Spleen (tissue), 11 donors: ENCODE measurements around the gene SELENOT. TPM values are rescaled to one million over a fixed set of nuclear protein-coding genes. Genes with fewer than 3 reads are reported as not detected.
"Not testable (repeated sequence)": the region's sequence is repeated elsewhere in the genome, so short reads cannot be mapped to it uniquely, and the experiment has no call there.

ENCODE experiments used
- DNase-seq: peaks from one replicate; pipeline ENCODE4 v3.0.0-alpha.2; 2020
- H3K27ac ChIP-seq, 8 donors: fragments of 200-600 bp; sonication (generic) in 7 of 8; 1 replicate in 4 of 8; 2 replicates in 4 of 8; pipeline versions ENCODE4 v1.5.0 to v1.8.0; 2016 to 2021; ENCODE audit warnings: inconsistent platforms in 4 of 8, mild to moderate bottlenecking in 4 of 8, moderate library complexity in 1 of 8
- H3K27me3 ChIP-seq, 7 donors: fragments of 200-600 bp; sonication (generic) in 6 of 7; replicated peaks in 1 of 7; 1 replicate in 4 of 7; 2 replicates in 3 of 7; pipeline versions ENCODE4 v1.5.0 to v1.8.0; 2016 to 2021; ENCODE audit warnings: inconsistent platforms in 3 of 7, mild to moderate bottlenecking in 1 of 7
- H3K36me3 ChIP-seq, 6 donors: fragments of 200-600 bp; sonication (generic) in 5 of 6; 1 replicate in 4 of 6; 2 replicates in 2 of 6; pipeline versions ENCODE4 v1.5.0 to v1.8.0; 2016 to 2021; ENCODE audit warnings: inconsistent platforms in 2 of 6
- H3K4me1 ChIP-seq, 6 donors: fragments of 200-600 bp; sonication (generic) in 5 of 6; 1 replicate in 3 of 6; 2 replicates in 3 of 6; pipeline versions ENCODE4 v1.5.0 to v1.8.0; 2016 to 2021; ENCODE audit warnings: inconsistent platforms in 3 of 6
- H3K4me3 ChIP-seq, 8 donors: fragments of 200-600 bp; sonication (generic) in 7 of 8; 1 replicate in 4 of 8; 2 replicates in 4 of 8; pipeline versions ENCODE4 v1.5.0 to v1.8.0; 2016 to 2021; ENCODE audit warnings: inconsistent platforms in 4 of 8, mild to moderate bottlenecking in 4 of 8, moderate library complexity in 2 of 8
- H3K9me3 ChIP-seq, 8 donors: fragments of 200-600 bp; sonication (generic) in 7 of 8; 1 replicate in 4 of 8; 2 replicates in 4 of 8; pipeline versions ENCODE4 v1.5.0 to v1.8.0; 2016 to 2021; ENCODE audit warnings: inconsistent platforms in 4 of 8
- CTCF ChIP-seq, 11 experiments: fragments of 200-600 bp in 7 of 11; fragments of 450-650 bp in 4 of 11; sonication (generic) in 4 of 11; IDR thresholded peaks in 8 of 11; conservative IDR thresholded peaks in 3 of 11; 1 replicate in 7 of 11; 2 replicates in 4 of 11; pipeline versions ENCODE4 v1.4.0 to v1.8.0; 2016 to 2021; ENCODE audit warnings: antibody characterized with exemption in 11 of 11, inconsistent platforms in 4 of 11, mild to moderate bottlenecking in 1 of 11
- POLR2A ChIP-seq, 3 donors: fragments of 450-650 bp; IDR thresholded peaks; one replicate each; pipeline ENCODE4 v1.5.1; 2017; ENCODE audit warnings: antibody characterized with exemption in 3 of 3, mild to moderate bottlenecking in 1 of 3
- POLR2AphosphoS5 ChIP-seq, 3 donors: sonication (generic); formaldehyde crosslinking; IDR thresholded peaks; one replicate each; pipeline ENCODE4 v1.5.1; 2017; ENCODE audit warnings: antibody characterized with exemption in 3 of 3
- WGBS, 5 donors: extraction: QIAGEN DNeasy Blood & Tissue Kit in 3 of 5; methylation state at CpG; one replicate each; pipeline versions ENCODE4 v1.1.5 to v1.1.7; 2013 to 2018; 5-methylcytosine and 5-hydroxymethylcytosine counted together
- intact Hi-C: fragments of 100-400 bp; cut with DNase I; formaldehyde crosslinking; loops from one replicate; pipeline ENCODE4 v1.15.0; 2023; ENCODE audit warnings: low total_unique reads
- polyA plus RNA-seq, 3 donors: library from polyadenylated mRNA; stranded (reverse); fragments of 200-250 nt; gene quantifications; one replicate each; pipeline ENCODE4 v1.2.1, GENCODE V29; 2013
- total RNA-seq, 7 donors: library from RNA; depleted of rRNA in 3 of 7; stranded (reverse); fragments of >200 nt in 3 of 7; fragmentation: NEBNext Ultra II Directional in 4 of 7; extraction: Animal tissue kit (Norgen Biotek cat#: 25700) in 4 of 7; gene quantifications; one replicate each; pipeline versions ENCODE4 v1.1.0 to v1.2.1, GENCODE V29; 2016 to 2021
- donor health status: healthy with polysubstance abuse.
- donor health status: DM: no; HTN: no; CAD: no; lungs with moderate emphysema.
- donor health status: DM: no; HTN: no; CAD: no.
- donor health status: Bipolar disorder and iron deficiency.
- donor health status: healthy.
- donor health status: DM: no; HTN: no; CAD: no.
- donor health status: DM: yes; HTN: yes; CAD: no.

SELENOT gene
- total and polyA plus RNA-seq, 10 donors, result 34.6 to 180 (median 103) TPM

- intact Hi-C loops, result no loop called here
These were observed 9.0 kb upstream of the SELENOT start for GRCh38 chr3:150594150-150594549.

DNA sequence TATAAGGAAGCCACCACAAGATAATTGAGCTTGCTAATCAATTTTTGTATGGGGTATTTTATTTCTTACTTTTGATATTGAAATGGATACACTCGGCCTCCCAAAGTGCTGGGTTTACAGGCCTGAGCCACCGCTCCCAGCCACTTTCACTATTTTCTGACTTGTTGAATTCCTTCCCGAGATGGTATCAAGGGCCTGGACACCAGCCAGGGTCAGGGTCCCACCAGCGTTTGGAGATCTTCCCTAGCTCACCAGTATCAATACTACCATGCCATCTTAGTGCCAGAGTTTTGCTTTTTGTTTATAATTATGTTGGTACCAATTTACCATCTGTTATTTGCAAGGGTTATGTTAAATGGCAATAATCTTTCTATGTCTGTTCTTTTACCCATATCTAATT is 5.5 kb upstream of the SELENOT start:
- H3K4me3 ChIP-seq, result no peak overlapping the region
- DNase-seq, result no peak
- H3K4me1 ChIP-seq, result peaks cover 0 to 41% (median 19%) of the 10 kb centered on the region in 6 donors
- H3K27me3 ChIP-seq, result no peaks in the 10 kb centered on the region
- no peaks in the 10 kb centered on the region for H3K9me3 ChIP-seq
- TF ChIP-seq POLR2AphosphoS5 (IDR thresholded peaks at IDR 0.05), result no peak
- TF ChIP-seq POLR2A (IDR thresholded peaks at IDR 0.05), result no peak
- no peak for TF ChIP-seq CTCF (IDR thresholded peaks at IDR 0.05 in 8 of 11, conservative IDR thresholded peaks at IDR 0.05 in 3 of 11)
- H3K36me3 ChIP-seq, result no peaks in the 10 kb centered on the region
- intact Hi-C loops, result no loop called here
- no peak overlapping the region for H3K27ac ChIP-seq
- WGBS, 5 donors, result 89 to 91% (median 90%) methylated on average over 4 of the region's 4 CpGs

More at GRCh38 chr3:150594150-150594549, 9.0 kb upstream of the SELENOT start:
- 85 to 93% (median 90%) methylated on average over 4 of the region's 4 CpGs for WGBS, 5 donors
- peaks cover 0 to 10% (median 3%) of the 10 kb centered on the region in 6 donors for H3K4me1 ChIP-seq
- no peaks in the 10 kb centered on the region for H3K36me3 ChIP-seq
- no peak for DNase-seq
- no peak overlapping the region for H3K27ac ChIP-seq
- no peak overlapping the region for H3K4me3 ChIP-seq
- H3K27me3 ChIP-seq, result no peaks in the 10 kb centered on the region
- no peaks in the 10 kb centered on the region for H3K9me3 ChIP-seq
- TF ChIP-seq POLR2AphosphoS5 (IDR thresholded peaks at IDR 0.05) (no peak), POLR2A (IDR thresholded peaks at IDR 0.05) (no peak), CTCF (IDR thresholded peaks at IDR 0.05 in 8 of 11, conservative IDR thresholded peaks at IDR 0.05 in 3 of 11) (no peak)

DNA sequence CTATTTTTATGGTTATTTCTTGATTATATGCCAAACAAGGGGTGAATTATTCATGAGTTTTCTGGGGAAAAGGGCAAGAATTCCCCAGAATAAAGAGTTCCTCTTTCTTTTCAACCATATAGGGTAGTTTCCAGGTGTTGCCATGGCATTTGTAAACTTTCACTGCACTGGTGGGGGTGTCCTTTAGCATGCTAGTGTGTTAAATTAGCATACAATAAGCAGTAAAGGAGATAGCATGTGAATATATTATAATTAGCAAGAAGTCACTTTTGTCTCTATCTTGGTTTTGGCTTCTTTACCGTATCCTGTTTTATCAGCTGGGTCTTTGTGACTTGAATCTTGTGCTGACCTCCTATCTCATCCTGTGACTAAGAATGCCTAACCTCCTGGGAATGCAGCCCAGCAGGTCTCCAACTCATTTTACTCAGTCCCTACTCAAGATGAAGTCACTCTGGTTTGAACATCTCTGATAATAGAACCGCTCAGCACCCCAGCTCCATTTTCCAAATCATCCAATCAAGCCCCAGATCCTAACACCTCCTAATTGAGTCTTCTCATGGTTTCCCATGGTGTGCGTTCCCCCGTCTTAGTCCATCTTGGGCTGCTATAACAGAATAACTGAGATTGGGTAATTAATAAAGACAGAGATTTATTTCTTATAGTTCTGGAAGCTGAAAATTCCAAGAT is 3.4 kb upstream of the SELENOT start:
- Histone ChIP-seq H3K9me3 (no peaks in the 10 kb centered on the region), H3K4me1 (peaks cover 4 to 52% (median 27%) of the 10 kb centered on the region in 6 donors), H3K4me3 (no peak overlapping the region), H3K36me3 (no peaks in the 10 kb centered on the region), H3K27me3 (no peaks in the 10 kb centered on the region), H3K27ac (peak overlapping the region in 2 of 8 donors; percentile 59 to 60)
- no peak for DNase-seq
- intact Hi-C loops, result no loop called here
- 70 to 72% (median 71%) methylated on average over 4 of the region's 4 CpGs for WGBS, 5 donors
- TF ChIP-seq POLR2A (IDR thresholded peaks at IDR 0.05) (no peak), POLR2AphosphoS5 (IDR thresholded peaks at IDR 0.05) (no peak), CTCF (IDR thresholded peaks at IDR 0.05 in 8 of 11, conservative IDR thresholded peaks at IDR 0.05 in 3 of 11) (no peak)

DNA sequence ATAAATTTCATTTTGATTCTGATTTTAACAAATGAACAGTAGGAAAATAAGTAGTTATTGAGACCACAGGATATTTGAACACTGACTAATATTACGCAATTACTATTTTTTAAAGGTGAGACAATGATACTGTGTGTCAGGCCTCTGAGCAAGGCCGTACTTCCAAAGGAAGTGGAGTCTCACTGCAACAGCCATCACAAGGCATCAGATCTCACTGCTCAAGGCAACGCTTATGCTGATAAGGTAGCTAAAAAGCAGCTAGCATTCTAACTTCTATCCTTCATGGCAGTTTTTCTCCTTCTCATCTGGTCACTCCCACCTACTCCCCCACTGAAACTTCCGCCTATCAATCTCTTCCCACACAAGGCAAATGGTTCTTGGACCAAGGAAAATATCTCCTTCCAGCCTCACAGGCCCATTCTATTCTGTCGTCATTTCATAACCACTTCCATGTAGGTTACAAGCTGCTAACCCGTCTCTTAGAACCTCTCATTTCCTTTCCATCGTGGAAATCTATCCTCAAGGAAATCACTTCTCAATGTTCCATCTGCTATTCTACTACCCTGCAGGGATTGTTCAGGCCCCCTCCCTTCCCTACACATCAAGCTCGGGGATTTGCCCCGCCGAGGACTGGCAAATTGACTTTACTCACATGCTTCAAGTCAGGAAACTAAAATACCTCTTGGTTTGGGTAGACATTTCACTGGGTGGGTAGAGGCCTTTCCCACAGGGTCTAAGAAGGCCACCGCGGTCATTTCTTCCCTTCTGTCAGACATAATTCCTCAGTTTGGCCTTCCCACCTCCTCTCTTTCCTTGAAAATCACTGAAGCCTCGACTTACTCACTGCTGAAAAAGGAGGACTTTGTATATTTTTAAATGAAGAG is 2.2 kb upstream of the SELENOT start:
- intact Hi-C loops, H3K36me3 ChIP-seq, H3K9me3 ChIP-seq, DNase-seq, H3K27me3 ChIP-seq: not testable (repeated sequence)
- Histone ChIP-seq H3K27ac (peak overlapping the region in 2 of 8 donors; percentile 55 to 59), H3K4me1 (peaks cover 7 to 63% (median 38%) of the 10 kb centered on the region in 6 donors), H3K4me3 (peak overlapping the region in 1 of 8 donors; percentile 80)
- WGBS, 5 donors, result 72 to 85% (median 80%) methylated on average over 13 of the region's 13 CpGs
